ENCODE results near the gene PFKFB3.

DNA sequence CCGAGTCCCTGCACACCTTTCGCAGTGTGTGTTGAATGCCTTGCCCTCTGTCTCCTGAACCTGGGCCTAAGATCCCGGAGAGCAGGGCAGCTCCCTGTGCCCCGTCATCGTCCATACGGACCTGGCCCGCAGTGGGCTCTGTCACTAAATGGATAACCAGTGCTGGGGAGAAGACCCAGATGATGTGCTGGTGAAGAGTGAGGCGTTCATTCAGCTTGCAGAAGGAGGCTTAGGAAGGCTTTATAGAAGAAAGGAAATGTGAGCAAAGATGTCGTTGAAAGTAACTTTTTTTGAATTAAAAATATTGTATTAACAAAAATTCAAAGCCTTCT lies 34.4 kb downstream of the PFKFB3 start:
- TF ChIP-seq, protein P1, sequence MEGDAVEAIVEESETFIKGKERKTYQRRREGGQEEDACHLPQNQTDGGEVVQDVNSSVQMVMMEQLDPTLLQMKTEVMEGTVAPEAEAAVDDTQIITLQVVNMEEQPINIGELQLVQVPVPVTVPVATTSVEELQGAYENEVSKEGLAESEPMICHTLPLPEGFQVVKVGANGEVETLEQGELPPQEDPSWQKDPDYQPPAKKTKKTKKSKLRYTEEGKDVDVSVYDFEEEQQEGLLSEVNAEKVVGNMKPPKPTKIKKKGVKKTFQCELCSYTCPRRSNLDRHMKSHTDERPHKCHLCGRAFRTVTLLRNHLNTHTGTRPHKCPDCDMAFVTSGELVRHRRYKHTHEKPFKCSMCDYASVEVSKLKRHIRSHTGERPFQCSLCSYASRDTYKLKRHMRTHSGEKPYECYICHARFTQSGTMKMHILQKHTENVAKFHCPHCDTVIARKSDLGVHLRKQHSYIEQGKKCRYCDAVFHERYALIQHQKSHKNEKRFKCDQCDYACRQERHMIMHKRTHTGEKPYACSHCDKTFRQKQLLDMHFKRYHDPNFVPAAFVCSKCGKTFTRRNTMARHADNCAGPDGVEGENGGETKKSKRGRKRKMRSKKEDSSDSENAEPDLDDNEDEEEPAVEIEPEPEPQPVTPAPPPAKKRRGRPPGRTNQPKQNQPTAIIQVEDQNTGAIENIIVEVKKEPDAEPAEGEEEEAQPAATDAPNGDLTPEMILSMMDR (IDR thresholded peaks at IDR 0.05), result no peak
- TF ChIP-seq EP300 (IDR thresholded peaks at IDR 0.05), result no peak

Data from gastroesophageal sphincter (tissue), 3 donors.